Osteocyte (in vitro differentiated cells): Measurements from ENCODE around the gene AKAP8L. TPM values are rescaled to one million over a fixed set of nuclear protein-coding genes. Genes with fewer than 3 reads are reported as not detected.

Source experiments
- DNase-seq: peaks from one replicate; pipeline ENCODE4 v3.0.0; 2021; ENCODE audit warnings: mixed read lengths; ENCODE audit not compliant: unreplicated experiment; ENCODE audit errors: extremely low spot score
- H3K27ac Mint-ChIP-seq: one replicate; pipeline ENCODE4 v1.8.0; 2021; ENCODE audit warnings: mild to moderate bottlenecking, mixed read lengths; ENCODE audit not compliant: unreplicated experiment
- H3K27me3 Mint-ChIP-seq: one replicate; pipeline ENCODE4 v1.8.0; 2021; ENCODE audit warnings: mixed read lengths; ENCODE audit not compliant: unreplicated experiment
- H3K36me3 Mint-ChIP-seq: one replicate; pipeline ENCODE4 v1.8.0; 2021; ENCODE audit warnings: mixed read lengths; ENCODE audit not compliant: unreplicated experiment
- H3K4me1 Mint-ChIP-seq: one replicate; pipeline ENCODE4 v1.8.0; 2021; ENCODE audit warnings: mixed read lengths; ENCODE audit not compliant: unreplicated experiment
- H3K4me3 Mint-ChIP-seq: one replicate; pipeline ENCODE4 v1.8.0; 2021; ENCODE audit warnings: mild to moderate bottlenecking, moderate library complexity, mixed read lengths; ENCODE audit not compliant: unreplicated experiment
- H3K9me3 Mint-ChIP-seq: one replicate; pipeline ENCODE4 v1.8.0; 2021; ENCODE audit warnings: mixed read lengths; ENCODE audit not compliant: unreplicated experiment
- total RNA-seq: library from RNA; stranded (reverse); gene quantifications from 2 replicates; pipeline ENCODE4 v1.2.1, GENCODE V29; 2021
- TF ChIP-seq, protein P1 (sequence below): fragments of 200-600 bp; sonication (generic); IDR thresholded peaks from 2 replicates; pipeline ENCODE4 v1.5.0; 2021; ENCODE audit warnings: antibody characterized with exemption, mild to moderate bottlenecking, moderate library complexity

Gene AKAP8L
- total RNA-seq, 1 donor from 2014 or later = 104 TPM

DNA sequence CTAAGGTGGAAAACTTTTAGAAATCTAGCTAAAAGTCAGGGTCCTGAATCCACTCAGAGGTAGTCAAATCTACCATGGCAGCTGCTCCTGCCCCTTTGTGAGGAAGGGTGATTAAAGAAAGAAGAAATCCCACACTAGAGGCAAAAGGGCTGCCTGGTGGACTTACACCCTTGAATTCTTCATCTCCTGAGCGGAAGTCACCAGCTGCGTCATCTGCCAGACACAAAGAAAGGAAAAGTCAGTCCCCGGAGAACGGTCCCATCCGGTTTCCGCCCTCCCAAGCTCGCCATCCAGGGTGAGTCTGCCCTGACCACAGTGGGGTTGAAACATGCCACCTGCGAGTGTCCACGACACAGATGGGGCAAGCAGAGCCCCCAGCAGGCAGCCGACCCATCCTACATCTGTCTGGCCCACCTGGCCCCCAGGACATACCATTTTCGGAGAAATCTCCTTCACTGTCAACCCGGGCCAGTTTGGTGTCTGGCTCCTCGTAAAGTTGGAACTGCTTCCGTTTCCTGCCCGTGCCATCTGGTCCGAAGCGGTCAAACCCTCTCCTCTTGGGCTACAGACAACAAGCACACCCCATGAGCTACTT lies 46.9 kb downstream of the AKAP8L start:
- Mint-ChIP-seq H3K36me3 (peaks cover 28% of the 10 kb centered on the region), H3K4me3 (no peak overlapping the region), H3K27ac (no peak overlapping the region), H3K27me3 (no peaks in the 10 kb centered on the region), H3K4me1 (peaks cover 8% of the 10 kb centered on the region), H3K9me3 (no peaks in the 10 kb centered on the region)
- TF ChIP-seq, protein P1, sequence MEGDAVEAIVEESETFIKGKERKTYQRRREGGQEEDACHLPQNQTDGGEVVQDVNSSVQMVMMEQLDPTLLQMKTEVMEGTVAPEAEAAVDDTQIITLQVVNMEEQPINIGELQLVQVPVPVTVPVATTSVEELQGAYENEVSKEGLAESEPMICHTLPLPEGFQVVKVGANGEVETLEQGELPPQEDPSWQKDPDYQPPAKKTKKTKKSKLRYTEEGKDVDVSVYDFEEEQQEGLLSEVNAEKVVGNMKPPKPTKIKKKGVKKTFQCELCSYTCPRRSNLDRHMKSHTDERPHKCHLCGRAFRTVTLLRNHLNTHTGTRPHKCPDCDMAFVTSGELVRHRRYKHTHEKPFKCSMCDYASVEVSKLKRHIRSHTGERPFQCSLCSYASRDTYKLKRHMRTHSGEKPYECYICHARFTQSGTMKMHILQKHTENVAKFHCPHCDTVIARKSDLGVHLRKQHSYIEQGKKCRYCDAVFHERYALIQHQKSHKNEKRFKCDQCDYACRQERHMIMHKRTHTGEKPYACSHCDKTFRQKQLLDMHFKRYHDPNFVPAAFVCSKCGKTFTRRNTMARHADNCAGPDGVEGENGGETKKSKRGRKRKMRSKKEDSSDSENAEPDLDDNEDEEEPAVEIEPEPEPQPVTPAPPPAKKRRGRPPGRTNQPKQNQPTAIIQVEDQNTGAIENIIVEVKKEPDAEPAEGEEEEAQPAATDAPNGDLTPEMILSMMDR = no peak
- DNase-seq = no peak

DNA sequence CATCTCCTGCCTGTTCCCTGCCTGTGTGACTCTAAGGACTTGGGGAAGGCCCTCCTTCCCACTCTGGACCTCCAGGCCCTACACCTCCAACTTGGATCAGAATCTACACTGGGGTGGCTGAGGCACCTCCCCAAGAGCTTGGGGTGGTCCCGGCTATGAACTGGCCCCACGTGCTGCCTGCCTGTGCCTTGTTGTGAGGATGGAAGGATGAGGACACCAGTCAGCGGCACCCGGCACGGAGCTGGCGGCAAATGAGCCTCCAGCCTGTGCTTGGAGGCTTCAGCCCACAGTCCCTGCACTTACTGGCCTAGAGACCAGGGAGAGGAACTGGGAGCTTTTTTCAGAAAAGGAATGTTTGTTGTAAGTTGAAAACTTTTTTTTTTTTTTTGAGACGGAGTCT lies 47.7 kb downstream of the AKAP8L start:
- Mint-ChIP-seq H3K27me3 (no peaks in the 10 kb centered on the region), H3K36me3 (peaks cover 31% of the 10 kb centered on the region), H3K9me3 (no peaks in the 10 kb centered on the region), H3K4me3 (no peak overlapping the region), H3K4me1 (peaks cover 4% of the 10 kb centered on the region), H3K27ac (no peak overlapping the region)
- TF ChIP-seq, protein P1 = no peak
- DNase-seq = no peak

DNA sequence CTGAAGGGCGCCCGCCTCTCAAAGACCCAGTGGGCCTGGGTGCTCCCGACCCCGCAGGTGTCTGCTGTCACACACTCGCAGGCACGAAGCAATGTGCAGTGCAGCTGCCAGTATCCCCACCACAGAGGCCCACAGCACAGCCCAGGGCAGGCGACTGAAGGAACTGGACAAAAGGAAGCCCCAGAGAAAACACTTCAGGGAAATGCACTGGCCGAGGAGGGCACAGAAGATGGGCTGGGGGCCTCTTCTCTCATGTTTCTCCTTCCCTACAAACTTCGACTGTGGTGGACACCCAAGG lies 49.2 kb downstream of the AKAP8L start:
- no peak overlapping the region for H3K4me3 Mint-ChIP-seq
- H3K36me3 Mint-ChIP-seq = peaks cover 31% of the 10 kb centered on the region
- peaks cover 1% of the 10 kb centered on the region for H3K4me1 Mint-ChIP-seq
- H3K27ac Mint-ChIP-seq = no peak overlapping the region
- no peaks in the 10 kb centered on the region for H3K27me3 Mint-ChIP-seq
- TF ChIP-seq, protein P1 = no peak
- no peaks in the 10 kb centered on the region for H3K9me3 Mint-ChIP-seq
- DNase-seq = no peak

DNA sequence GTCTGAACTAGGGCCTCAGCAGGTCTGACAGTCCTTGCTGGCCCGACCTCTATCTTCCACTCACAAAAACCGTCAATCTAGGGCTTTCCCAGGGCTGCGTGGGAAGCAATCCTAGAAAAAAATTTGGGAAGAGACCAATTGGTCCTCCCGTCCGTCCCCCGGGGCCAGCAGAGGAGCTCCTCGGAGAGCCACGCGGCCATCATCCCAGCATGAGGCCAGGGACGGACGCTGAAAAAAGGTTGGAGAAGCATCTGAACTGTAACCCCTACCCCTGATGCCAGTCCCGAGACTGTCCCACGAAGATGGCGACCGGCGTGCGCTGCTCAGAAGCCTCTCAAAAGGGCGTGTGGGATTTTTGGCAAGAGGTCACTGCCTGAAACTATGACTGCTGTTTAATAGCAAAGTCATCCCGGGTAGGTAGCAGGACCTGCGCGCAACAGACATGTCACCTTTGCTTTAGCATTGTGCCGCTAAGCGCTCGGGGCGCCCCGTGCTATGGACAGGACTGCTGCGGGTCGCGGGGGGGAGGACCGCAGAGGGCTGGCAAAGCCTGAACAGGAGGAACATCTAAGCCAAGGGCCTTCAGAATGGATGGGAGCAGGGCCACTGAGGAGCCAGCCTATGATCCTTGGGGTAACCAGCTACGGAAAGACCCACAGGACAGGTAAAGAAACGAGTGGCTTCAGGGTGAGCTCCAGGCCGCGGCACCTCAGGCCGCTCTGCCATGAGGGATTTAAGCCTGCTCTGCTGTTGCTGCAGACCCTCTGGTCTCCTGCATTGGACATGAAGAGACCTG lies 49.8 kb downstream of the AKAP8L start:
- Mint-ChIP-seq H3K9me3 (no peaks in the 10 kb centered on the region), H3K4me1 (no peaks in the 10 kb centered on the region), H3K4me3 (no peak overlapping the region), H3K27me3 (no peaks in the 10 kb centered on the region), H3K27ac (no peak overlapping the region), H3K36me3 (peaks cover 31% of the 10 kb centered on the region)
- TF ChIP-seq, protein P1 = no peak
- no peak for DNase-seq

DNA sequence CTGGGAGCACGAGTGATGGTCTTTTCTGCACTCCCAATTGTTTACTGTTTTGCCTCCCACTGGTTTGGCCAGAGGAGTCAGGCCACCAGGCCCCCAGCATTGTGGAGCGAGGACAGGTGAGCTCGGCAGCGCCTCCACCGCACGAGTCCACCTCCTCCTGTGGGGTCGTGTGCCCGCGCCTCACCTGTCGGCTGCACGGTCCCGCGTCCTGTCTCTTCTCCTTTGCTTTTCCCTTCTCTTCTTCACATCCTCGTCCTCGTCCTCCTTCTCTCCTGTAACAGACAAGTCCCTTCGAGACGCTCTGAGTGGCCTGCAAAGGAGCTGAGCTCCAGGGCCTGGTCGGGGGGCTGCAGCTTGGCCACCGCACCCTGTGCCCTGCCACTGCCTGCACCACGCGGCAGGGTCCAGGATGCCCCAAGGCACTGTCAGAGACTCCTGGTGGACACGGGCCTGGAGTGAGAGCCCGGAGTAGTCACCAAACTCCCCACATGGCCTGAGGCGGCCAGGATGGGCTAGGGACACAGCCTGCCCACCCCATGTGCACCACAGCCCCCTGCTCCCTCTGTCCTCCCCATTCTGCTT lies 50.6 kb downstream of the AKAP8L start:
- H3K4me1 Mint-ChIP-seq = no peaks in the 10 kb centered on the region
- TF ChIP-seq, protein P1 = no peak
- H3K36me3 Mint-ChIP-seq = peaks cover 32% of the 10 kb centered on the region
- H3K4me3 Mint-ChIP-seq = no peak overlapping the region
- H3K27me3 Mint-ChIP-seq = no peaks in the 10 kb centered on the region
- DNase-seq = no peak
- no peak overlapping the region for H3K27ac Mint-ChIP-seq
- H3K9me3 Mint-ChIP-seq = no peaks in the 10 kb centered on the region
